GM18499 (cell line): ENCODE measurements around the gene PARP14.
"Not testable (repeated sequence)": the region's sequence is repeated elsewhere in the genome, so short reads cannot be mapped to it uniquely, and the experiment has no call there.

ENCODE experiments used
- ATAC-seq: cut with Tn5 transposase; IDR thresholded peaks from one replicate; pipeline ENCODE4 v1.9.1; 2021; ENCODE audit warnings: moderate number of reproducible peaks; ENCODE audit not compliant: insufficient read depth, unreplicated experiment

Gene PARP14

GRCh38 chr3:122674339-122674738 is 6.3 kb upstream of the PARP14 start:
- no peak for ATAC-seq

DNA sequence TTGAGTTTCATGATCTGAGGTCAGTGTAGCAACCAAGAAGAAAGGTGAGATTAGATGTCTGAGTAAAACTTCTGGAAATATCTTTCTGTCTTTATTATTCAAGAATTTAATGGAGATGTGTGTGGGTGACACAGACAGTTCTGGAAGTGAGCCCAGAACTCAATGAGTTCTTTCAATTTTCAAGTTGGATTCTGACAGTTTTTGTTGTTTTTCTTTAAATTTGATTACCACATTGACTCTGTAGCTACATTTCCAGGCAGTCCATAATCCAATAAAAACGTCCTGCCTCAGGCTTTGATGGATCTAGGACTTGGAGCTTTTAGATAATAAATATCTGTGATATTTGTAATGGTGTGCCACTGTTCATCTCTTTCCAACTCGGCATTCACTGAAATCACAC is 3.9 kb upstream of the PARP14 start:
- no peak for ATAC-seq

- no peak for ATAC-seq
These were observed 3.4 kb upstream of the PARP14 start for GRCh38 chr3:122677216-122677615.

DNA sequence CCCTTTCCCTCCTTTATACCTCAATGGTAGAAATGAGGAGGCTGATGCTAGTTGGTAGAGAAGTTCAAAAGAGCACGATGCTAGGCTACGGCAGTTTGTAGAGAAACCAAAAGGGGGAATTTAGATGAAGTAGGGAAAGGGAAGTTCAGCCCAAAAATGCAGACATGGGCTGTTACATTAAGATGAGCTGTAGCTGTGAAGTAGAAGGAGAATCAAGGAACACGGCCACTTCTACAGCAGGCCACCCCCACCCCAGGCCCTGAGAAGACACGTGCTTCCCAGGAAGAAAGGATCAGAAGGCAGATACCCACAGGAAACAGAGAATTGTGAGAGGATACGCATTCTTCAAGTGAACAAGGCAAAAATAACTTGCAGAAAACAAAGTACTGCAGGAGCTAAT is 2.1 kb upstream of the PARP14 start:
- no peak for ATAC-seq

- ATAC-seq = no peak
These were observed 1.4 kb upstream of the PARP14 start for GRCh38 chr3:122679085-122679881.

- ATAC-seq = no peak
These were observed 661 bp upstream of the PARP14 start for GRCh38 chr3:122679882-122680474.

DNA sequence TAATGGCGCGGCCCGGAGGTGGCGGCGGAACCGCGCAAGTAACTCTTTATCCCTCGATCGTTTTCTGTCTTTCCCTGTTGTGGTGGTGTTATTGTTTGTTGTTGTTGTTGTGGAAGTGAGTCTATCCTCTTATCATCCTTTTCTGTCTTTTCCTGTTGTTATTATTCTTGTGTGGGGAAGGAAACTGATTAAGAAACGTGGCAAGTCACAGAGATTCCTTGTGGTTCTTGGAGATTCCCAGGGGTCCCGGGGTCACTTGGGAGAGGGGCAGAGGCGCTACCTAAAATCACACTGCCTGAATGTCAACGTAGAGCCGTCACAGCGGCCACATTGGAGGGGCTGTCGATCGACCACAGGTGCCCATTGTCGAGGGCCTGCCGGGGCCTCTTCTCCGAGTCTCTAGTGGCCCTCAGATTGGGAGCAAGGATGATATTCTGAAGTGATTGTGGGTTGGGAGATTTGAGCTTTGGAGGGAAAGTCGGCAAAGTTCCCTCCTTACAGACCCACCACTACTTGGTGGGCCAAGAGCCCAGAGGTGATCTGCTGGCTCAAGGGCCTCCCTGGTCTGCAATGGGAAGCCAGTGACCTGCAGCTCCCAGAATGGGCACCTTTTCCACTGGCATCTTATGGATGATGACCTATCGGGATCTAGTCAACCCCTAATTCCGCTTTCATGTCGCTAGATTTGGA is 790 bp downstream of the PARP14 start:
- no peak for ATAC-seq

DNA sequence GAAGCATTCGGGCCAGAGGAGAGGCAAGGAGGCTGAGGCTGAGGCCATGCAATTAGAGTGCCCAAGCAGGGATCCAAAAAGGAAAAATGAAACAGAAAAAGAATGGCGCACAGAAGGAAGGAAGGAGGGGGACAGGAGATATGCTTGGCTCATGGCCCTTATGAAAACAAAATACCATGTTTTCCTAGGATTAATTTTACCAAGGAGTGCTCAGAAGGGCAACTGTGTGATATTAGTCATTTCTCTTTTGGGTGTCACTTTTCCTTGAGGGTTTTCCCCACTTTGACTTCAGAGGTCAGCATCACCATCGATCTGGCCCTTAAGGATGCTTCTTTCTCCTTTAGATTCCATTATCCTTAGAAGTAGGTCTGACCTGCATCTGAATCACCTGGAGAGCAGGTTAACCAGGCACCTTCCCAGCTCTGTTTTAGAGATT is 1.4 kb downstream of the PARP14 start:
- ATAC-seq = no peak

GRCh38 chr3:122682778-122683411 is 2.3 kb downstream of the PARP14 start:
- ATAC-seq = not testable (repeated sequence)

- ATAC-seq = no peak
These were observed 6.7 kb downstream of the PARP14 start for GRCh38 chr3:122687298-122687697.

GRCh38 chr3:122688996-122689395 is 8.4 kb downstream of the PARP14 start:
- no peak for ATAC-seq

- ATAC-seq = no peak
These were observed 8.9 kb downstream of the PARP14 start for GRCh38 chr3:122689587-122689986.

DNA sequence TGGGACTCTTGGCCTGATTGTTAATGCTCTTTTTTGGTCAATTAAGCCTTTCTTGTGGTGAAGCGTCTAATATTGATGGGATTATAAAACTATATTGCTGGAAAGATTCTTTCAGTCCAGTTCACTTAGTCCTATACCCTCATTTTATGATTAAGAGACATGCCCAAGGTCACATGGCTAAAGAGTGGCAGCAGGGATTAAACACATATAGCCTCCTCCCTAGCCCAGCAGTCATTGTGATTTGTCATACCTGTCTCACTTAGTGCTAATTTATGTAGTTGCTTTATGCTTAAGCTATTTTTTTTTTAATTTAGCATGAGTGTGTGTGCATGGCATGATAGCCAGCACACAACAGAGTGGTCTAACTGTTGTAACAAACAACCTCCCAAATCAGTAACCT is 9.5 kb downstream of the PARP14 start:
- ATAC-seq = no peak

GRCh38 chr3:122691195-122691594 is 10.6 kb downstream of the PARP14 start:
- peak; percentile 52 for ATAC-seq

GRCh38 chr3:122692674-122693073 is 12.0 kb downstream of the PARP14 start:
- no peak for ATAC-seq

DNA sequence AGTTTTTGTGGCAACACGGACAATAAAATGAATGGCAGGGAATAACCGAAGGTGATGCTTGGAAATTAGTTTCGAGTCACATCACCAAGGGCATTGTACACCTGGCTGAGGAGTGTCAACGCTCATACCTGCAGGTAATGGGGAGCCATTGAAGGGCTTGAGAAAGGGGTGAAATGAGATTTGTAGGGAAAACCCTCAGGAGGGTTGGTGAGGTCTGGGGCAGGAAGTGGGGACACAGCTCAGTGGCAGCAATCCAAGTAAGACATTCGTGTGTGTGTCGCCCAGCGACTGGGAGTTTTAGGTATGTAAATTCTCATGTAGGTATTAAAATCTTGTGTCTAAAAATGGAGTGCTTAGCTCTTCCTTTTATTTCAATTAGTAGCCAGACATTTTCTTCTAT is 14.3 kb downstream of the PARP14 start:
- ATAC-seq = no peak

- ATAC-seq = no peak
These were observed 15.4 kb downstream of the PARP14 start for GRCh38 chr3:122695927-122696561.

GRCh38 chr3:122697952-122698620 is 17.4 kb downstream of the PARP14 start:
- ATAC-seq = peak; percentile 61

GRCh38 chr3:122700193-122700592 is 19.6 kb downstream of the PARP14 start:
- ATAC-seq = no peak

DNA sequence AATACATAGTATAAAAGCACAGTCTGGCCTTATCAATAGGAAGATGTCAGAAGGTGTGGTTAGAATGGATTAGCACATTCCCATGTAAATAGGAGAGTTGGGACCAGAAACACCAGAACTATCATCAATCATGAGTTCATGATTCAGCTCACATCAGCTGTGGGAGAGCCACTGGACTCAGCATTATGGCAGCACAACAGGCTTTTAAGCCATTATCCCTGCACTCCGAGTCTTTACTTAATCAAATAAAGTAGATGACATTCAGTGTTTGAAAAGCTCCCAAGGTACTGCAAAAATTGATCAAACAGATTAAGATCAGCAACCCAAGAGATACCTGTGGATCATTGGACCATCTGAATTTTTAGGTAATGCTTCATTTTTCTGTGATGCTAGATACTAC is 24.7 kb downstream of the PARP14 start:
- ATAC-seq = no peak
